IMR-90 (cell line): ENCODE results near the gene SMARCA2. TPM values are rescaled to one million over a fixed set of nuclear protein-coding genes. Genes with fewer than 3 reads are reported as not detected.

Source experiments
- ATAC-seq: fragments of 200-7000 bp; cut with Tn5 transposase; 2 replicates; pipeline ENCODE4 v1.9.1; 2020; ENCODE audit warnings: low read depth, mild to moderate bottlenecking, moderate library complexity
- BruUV-seq: library from RNA; stranded (reverse); fragments of 400-500 nt; replicated peaks from 2 replicates; lab custom pipeline; 2021; lab: Mats Ljungman, UMichigan
- CTCF ChIA-PET: fragments of 300-600 bp; formaldehyde crosslinking; extraction: SDS; loops from one replicate; lab custom pipeline; 2021; ENCODE audit warnings: antibody characterized with exemption; lab: Yijun Ruan, JAX
- POLR2A ChIA-PET: fragments of 300-600 bp; sonication (Branson Sonifier 250); formaldehyde crosslinking; loops from one replicate; lab custom pipeline; 2022; ENCODE audit warnings: antibody characterized with exemption; ENCODE audit not compliant: unreplicated experiment; lab: Charles Lee
- DNase-seq: peaks from one replicate; pipeline ENCODE4 v3.0.0; 2013
- H2AFZ ChIP-seq: replicated peaks from 2 replicates; pipeline ENCODE3; 2013; ENCODE audit warnings: low read length, mild to moderate bottlenecking; ENCODE audit not compliant: poor library complexity
- H2AK5ac ChIP-seq: 2 replicates; pipeline ENCODE4 v1.6.1; 2013; ENCODE audit warnings: low read depth, low read length, inconsistent platforms
- H2AK9ac ChIP-seq: replicated peaks from 2 replicates; pipeline ENCODE3; 2013; ENCODE audit warnings: mild to moderate bottlenecking, low read depth, low read length, moderate library complexity; ENCODE audit not compliant: poor library complexity
- H2BK120ac ChIP-seq: 2 replicates; pipeline ENCODE4 v1.6.1; 2013; ENCODE audit warnings: low read depth, low read length, inconsistent platforms
- H2BK15ac ChIP-seq: 3 replicates; pipeline ENCODE4 v1.6.1; 2013; ENCODE audit warnings: low read depth, low read length, inconsistent platforms
- H2BK20ac ChIP-seq: 2 replicates; pipeline ENCODE4 v1.6.1; 2013; ENCODE audit warnings: low read depth, mild to moderate bottlenecking, inconsistent platforms, low read length, moderate library complexity
- H2BK5ac ChIP-seq: 2 replicates; pipeline ENCODE4 v1.6.1; 2013; ENCODE audit warnings: mild to moderate bottlenecking, low read depth, low read length, inconsistent platforms; ENCODE audit not compliant: poor library complexity, severe bottlenecking
- H3K14ac ChIP-seq: replicated peaks from 2 replicates; pipeline ENCODE4 v1.6.1; 2013; ENCODE audit warnings: low read depth, low read length, inconsistent platforms
- H3K18ac ChIP-seq: 2 replicates; pipeline ENCODE4 v1.6.1; 2013; ENCODE audit warnings: low read depth, low read length, control low read depth
- H3K23ac ChIP-seq: 2 replicates; pipeline ENCODE4 v1.6.1; 2013; ENCODE audit warnings: low read depth, low read length, inconsistent platforms
- H3K27ac ChIP-seq: 2 replicates; pipeline ENCODE4 v1.5.1; 2013; ENCODE audit warnings: mild to moderate bottlenecking, control low read depth, low read length; ENCODE audit not compliant: insufficient read depth
- H3K27me3 ChIP-seq: 2 replicates; pipeline ENCODE4 v1.6.1; 2013; ENCODE audit warnings: low read length; ENCODE audit not compliant: control insufficient read depth, insufficient read depth
- H3K36me3 ChIP-seq: 2 replicates; pipeline ENCODE4 v1.6.1; 2013; ENCODE audit warnings: low read length, mixed read lengths; ENCODE audit not compliant: control insufficient read depth, insufficient read depth
- H3K4ac ChIP-seq: 2 replicates; pipeline ENCODE4 v1.6.1; 2013; ENCODE audit warnings: low read depth, low read length, inconsistent platforms
- H3K4me1 ChIP-seq: 2 replicates; pipeline ENCODE4 v1.6.1; 2013; ENCODE audit warnings: low read length, mixed read lengths; ENCODE audit not compliant: control insufficient read depth, insufficient read depth
- H3K4me2 ChIP-seq: 2 replicates; pipeline ENCODE4 v1.6.1; 2013; ENCODE audit warnings: low read depth, mild to moderate bottlenecking, control low read depth, low read length, moderate library complexity
- H3K4me3 ChIP-seq: 2 replicates; pipeline ENCODE4 v1.5.1; 2013; ENCODE audit warnings: low read depth, mild to moderate bottlenecking, control low read depth, low read length, moderate library complexity; ENCODE audit not compliant: insufficient read depth
- H3K56ac ChIP-seq: 2 replicates; pipeline ENCODE4 v1.6.1; 2013; ENCODE audit warnings: low read length, inconsistent platforms; ENCODE audit not compliant: insufficient read depth; ENCODE audit errors: extremely low read depth
- H3K79me1 ChIP-seq, 2 experiments: 2 replicates each; pipeline ENCODE4 v1.6.1; 2013; ENCODE audit warnings: low read length in 2 of 2, inconsistent platforms in 1 of 2, low read depth in 1 of 2
- H3K9ac ChIP-seq: 2 replicates; pipeline ENCODE4 v1.6.1; 2013; ENCODE audit warnings: low read depth, low read length, control low read depth
- H3K9me1 ChIP-seq: 2 replicates; pipeline ENCODE4 v1.6.1; 2013; ENCODE audit warnings: low read length, inconsistent platforms; ENCODE audit not compliant: insufficient read depth
- H3K9me3 ChIP-seq: 2 replicates; pipeline ENCODE4 v1.6.1; 2013; ENCODE audit warnings: low read length; ENCODE audit not compliant: control insufficient read depth, insufficient read depth
- H4K20me1 ChIP-seq: 2 replicates; pipeline ENCODE4 v1.6.1; 2013; ENCODE audit warnings: low read length, inconsistent platforms; ENCODE audit not compliant: insufficient read depth
- H4K5ac ChIP-seq: 2 replicates; pipeline ENCODE4 v1.6.1; 2013; ENCODE audit warnings: mild to moderate bottlenecking, low read depth, low read length, control low read depth
- H4K8ac ChIP-seq, 2 experiments: 2 replicates each; pipeline ENCODE4 v1.6.1; 2013; ENCODE audit warnings: low read depth in 2 of 2, low read length in 2 of 2, control low read depth in 1 of 2, inconsistent platforms in 1 of 2
- H4K91ac ChIP-seq: 2 replicates; pipeline ENCODE4 v1.6.1; 2013; ENCODE audit warnings: low read depth, low read length, inconsistent platforms; ENCODE audit not compliant: insufficient read depth
- CHD1 ChIP-seq: IDR thresholded peaks from 2 replicates; pipeline ENCODE4 v1.6.1; 2012; ENCODE audit warnings: low read depth, low read length, improper control_type of control experiment
- MAFK ChIP-seq: IDR thresholded peaks from 2 replicates; pipeline ENCODE4 v1.6.1; 2012; ENCODE audit warnings: low read depth, low read length, improper control_type of control experiment
- MAZ ChIP-seq: IDR thresholded peaks from 2 replicates; pipeline ENCODE4 v1.6.1; 2012; ENCODE audit warnings: low read depth, mild to moderate bottlenecking, low read length, improper control_type of control experiment, moderate library complexity, borderline replicate concordance
- RCOR1 ChIP-seq: IDR thresholded peaks from 2 replicates; pipeline ENCODE4 v1.6.1; 2012; ENCODE audit warnings: mild to moderate bottlenecking, low read length, improper control_type of control experiment; ENCODE audit not compliant: insufficient replicate concordance
- USF2 ChIP-seq: fragments of 150-350 bp; IDR thresholded peaks from 2 replicates; pipeline ENCODE4 v1.6.1; 2017; ENCODE audit warnings: mild to moderate bottlenecking, antibody characterized with exemption, low read length, low read depth
- WGBS, 2 experiments: methylation state at CpG; one replicate each; pipeline versions ENCODE4 v1.1.5 to v1.1.7; 2013; ENCODE audit warnings: missing lambda C conversion rate in 2 of 2; ENCODE audit not compliant: insufficient read length in 1 of 2; ENCODE audit errors: extremely low coverage in 2 of 2; 5-methylcytosine and 5-hydroxymethylcytosine counted together
- dilution Hi-C: fragments of 300-500 bp; cut with HindIII; formaldehyde crosslinking; loops from one replicate; pipeline ENCODE4 v1.14.3; 2018; ENCODE audit warnings: low sequenced_read_pairs; ENCODE audit not compliant: unreplicated experiment
- in situ Hi-C: fragments of 300-500 bp; cut with MboI; formaldehyde crosslinking; loops from 3 replicates; pipeline ENCODE4 v1.14.3; 2019; ENCODE audit warnings: low sequenced_read_pairs, inconsistent platforms, mixed read lengths
- intact Hi-C: fragments of 100-400 bp; cut with micrococcal nuclease; formaldehyde crosslinking; loops from 2 replicates; pipeline ENCODE4 v1.10.0; 2022
- polyA plus RNA-seq, 3 experiments: library from polyadenylated mRNA; depleted of rRNA; stranded (reverse); fragments of >200 nt; gene quantifications; 2 replicates each; pipeline ENCODE4 v1.2.3, GENCODE V29; 2012; ENCODE audit warnings: low replicate concordance in 1 of 3
- total RNA-seq: library from RNA; depleted of rRNA; stranded (reverse); fragments of >200 nt; gene quantifications from 2 replicates; pipeline ENCODE4 v1.2.3, GENCODE V29; 2012

SMARCA2 gene
- total and polyA plus RNA-seq, 2 of the 4 experiments (the other 2 are of a cell fraction) = 25.3 to 26.7 TPM

GRCh38 chr9:2082772-2083171 lies 67.6 kb downstream of the SMARCA2 start:
- in situ Hi-C loops = no loop called here
- WGBS, 2 experiments = no CpG with 5 or more reads among the region's 2 CpGs
- no peak for ATAC-seq

More at GRCh38 chr9:2082772-2083171, 67.6 kb downstream of the SMARCA2 start:
- Histone ChIP-seq H3K4ac (no peak overlapping the region), H2BK20ac (no peak overlapping the region), H2BK5ac (no peak overlapping the region), H3K9me3 (no peaks in the 10 kb centered on the region), H4K20me1 (no peaks in the 10 kb centered on the region), H3K9ac (no peak overlapping the region), H3K4me3 (no peak overlapping the region), H3K4me1 (no peaks in the 10 kb centered on the region), H2BK15ac (no peak overlapping the region), H3K56ac (no peak overlapping the region), H4K5ac (no peak overlapping the region), H2AK9ac (no peak overlapping the region), H3K4me2 (no peak overlapping the region), H3K79me1 (no peaks in the 10 kb centered on the region), H3K27me3 (no peaks in the 10 kb centered on the region), H3K18ac (no peak overlapping the region), H2AK5ac (no peak overlapping the region), H2AFZ (no peak overlapping the region), H3K36me3 (peaks cover 32% of the 10 kb centered on the region), H3K14ac (no peak overlapping the region), H2BK120ac (no peak overlapping the region), H3K27ac (no peak overlapping the region), H4K91ac (no peak overlapping the region), H3K23ac (no peak overlapping the region), H3K9me1 (no peaks in the 10 kb centered on the region; the same call in 1 of the 2 replicates), H4K8ac (no peak overlapping the region)
- intact Hi-C loops = no loop called here
- no TSS peak for BruUV-seq
- TF ChIP-seq RCOR1 (no peak), CHD1 (no peak), MAFK (peak; percentile 49; the same call in 1 of the 2 replicates), USF2 (no peak), MAZ (no peak)
- DNase-seq = no peak
- CTCF ChIA-PET = no interaction called here
- dilution Hi-C loops = no loop called here
- POLR2A ChIA-PET = no interaction called here
